OCI-LY7 (cell line): ENCODE data around the gene HTR5A. TPM values are rescaled to one million over a fixed set of nuclear protein-coding genes. Genes with fewer than 3 reads are reported as not detected.

Experiments used
- BruUV-seq: library from RNA; stranded (reverse); fragments of 400-500 nt; replicated peaks from 2 replicates; lab custom pipeline; 2021; lab: Mats Ljungman, UMichigan
- CTCF ChIA-PET: fragments of 300-600 bp; sonication (Branson Sonifier 250); formaldehyde crosslinking; loops from one replicate; lab custom pipeline; 2022; ENCODE audit warnings: antibody characterized with exemption; ENCODE audit not compliant: unreplicated experiment; lab: Charles Lee
- POLR2A ChIA-PET: fragments of 300-600 bp; sonication (Branson Sonifier 250); formaldehyde crosslinking; loops from one replicate; lab custom pipeline; 2022; ENCODE audit warnings: antibody characterized with exemption; lab: Charles Lee
- DNase-seq: peaks from one replicate; pipeline ENCODE4 v3.0.0-alpha.2; 2015; ENCODE audit warnings: low spot score
- H2AFZ ChIP-seq: fragments of 200-600 bp; sonication (generic), shearing (Covaris generic); 2 replicates; pipeline ENCODE4 v1.6.1; 2014; ENCODE audit warnings: mild to moderate bottlenecking, antibody characterized with exemption, low read length, moderate library complexity
- H3K27ac ChIP-seq: fragments of 200-600 bp; sonication (generic); 2 replicates; pipeline ENCODE4 v1.5.1; 2014; ENCODE audit warnings: mixed run types, low read depth, mild to moderate bottlenecking, moderate library complexity, low read length, inconsistent platforms; ENCODE audit not compliant: poor library complexity, severe bottlenecking
- H3K36me3 ChIP-seq: fragments of 200-600 bp; sonication (generic); 2 replicates; pipeline ENCODE4 v1.6.1; 2014; ENCODE audit warnings: mild to moderate bottlenecking, antibody characterized with exemption, low read length, moderate library complexity, mixed read lengths; ENCODE audit not compliant: insufficient read depth
- H3K4me1 ChIP-seq: fragments of 200-600 bp; sonication (generic); 2 replicates; pipeline ENCODE4 v1.5.1; 2014; ENCODE audit warnings: mild to moderate bottlenecking, low read length; ENCODE audit not compliant: insufficient read depth, poor library complexity, severe bottlenecking
- H3K4me2 ChIP-seq: fragments of 200-600 bp; sonication (generic); 2 replicates; pipeline ENCODE4 v1.6.1; 2014; ENCODE audit warnings: mild to moderate bottlenecking, low read length
- H3K4me3 ChIP-seq: fragments of 200-600 bp; sonication (generic); 2 replicates; pipeline ENCODE4 v1.5.1; 2014; ENCODE audit warnings: mild to moderate bottlenecking, low read depth, low read length; ENCODE audit not compliant: poor library complexity, severe bottlenecking
- H3K79me2 ChIP-seq: fragments of 200-600 bp; sonication (generic); 2 replicates; pipeline ENCODE4 v1.6.1; 2016; ENCODE audit warnings: low read depth, mild to moderate bottlenecking, low read length, moderate library complexity, mixed read lengths; ENCODE audit not compliant: insufficient read depth
- H3K9me2 ChIP-seq: fragments of 200-600 bp; sonication (generic); 2 replicates; pipeline ENCODE4 v1.6.1; 2016; ENCODE audit warnings: mild to moderate bottlenecking, low read length, mixed read lengths; ENCODE audit not compliant: insufficient read depth
- H3K9me3 ChIP-seq: fragments of 200-600 bp; sonication (generic); 2 replicates; pipeline ENCODE4 v1.6.1; 2014; ENCODE audit warnings: mild to moderate bottlenecking, mixed run types, low read length, mixed read lengths
- H4K20me1 ChIP-seq: fragments of 200-600 bp; sonication (generic); 2 replicates; pipeline ENCODE4 v1.6.1; 2014; ENCODE audit warnings: mild to moderate bottlenecking, antibody characterized with exemption, low read length, moderate library complexity, mixed read lengths; ENCODE audit not compliant: insufficient read depth
- CTCF ChIP-seq: fragments of 200-600 bp; sonication (generic); conservative IDR thresholded peaks from 2 replicates; pipeline ENCODE4 v1.5.1; 2014; ENCODE audit warnings: mild to moderate bottlenecking, antibody characterized with exemption, low read length, moderate library complexity, mixed read lengths
- EZH2phosphoT487 ChIP-seq: fragments of 200-600 bp; sonication (generic); IDR thresholded peaks from 2 replicates; pipeline ENCODE4 v1.6.1; 2018; ENCODE audit warnings: low read depth, borderline replicate concordance, mild to moderate bottlenecking, mixed run types, antibody characterized with exemption, low read length, moderate library complexity, mixed read lengths
- intact Hi-C: fragments of 100-400 bp; cut with micrococcal nuclease; formaldehyde crosslinking; loops from one replicate; pipeline ENCODE4 v1.10.0; 2022; ENCODE audit not compliant: unreplicated experiment
- total RNA-seq, 2 experiments: library from RNA; depleted of rRNA in 1 of 2; stranded (reverse); fragments of >200 nt in 1 of 2; shearing (Covaris generic) in 1 of 2; gene quantifications; 2 replicates each; pipeline ENCODE4 v1.2.3, GENCODE V29; 2014 to 2022

The HTR5A gene
- total RNA-seq, 2 experiments from 2014 or later: not detected

- no peak for TF ChIP-seq CTCF
- Histone ChIP-seq H3K79me2 (no peaks in the 10 kb centered on the region), H4K20me1 (no peaks in the 10 kb centered on the region), H3K27ac (no peak overlapping the region), H3K9me2 (no peaks in the 10 kb centered on the region), H3K4me2 (no peak overlapping the region), H3K4me1 (no peaks in the 10 kb centered on the region), H3K36me3 (no peaks in the 10 kb centered on the region), H2AFZ (no peak overlapping the region), H3K9me3 (no peaks in the 10 kb centered on the region), H3K4me3 (no peak overlapping the region)
- ChIA-PET CTCF (no interaction called here), POLR2A (interaction anchor here (0.8 kb wide), 1 partner anchor 9 kb away, joined by 5 read pairs; no protein-coding TSS in a partner anchor)
- DNase-seq: no peak
- BruUV-seq: no TSS peak
- intact Hi-C loops: no loop called here
Observed at GRCh38 chr7:155064186-155064585, 5.9 kb upstream of the HTR5A start.

- intact Hi-C loops: no loop called here
- H3K4me2 ChIP-seq: no peak overlapping the region
- no TSS peak for BruUV-seq
- no peak overlapping the region for H3K27ac ChIP-seq
- no peaks in the 10 kb centered on the region for H3K36me3 ChIP-seq
- POLR2A ChIA-PET: no interaction called here
- H3K4me1 ChIP-seq: no peaks in the 10 kb centered on the region
- no peak for DNase-seq
- no peaks in the 10 kb centered on the region for H3K79me2 ChIP-seq
- TF ChIP-seq CTCF: no peak
- TF ChIP-seq EZH2phosphoT487: no peak
- no peak overlapping the region for H2AFZ ChIP-seq
- H3K4me3 ChIP-seq: no peak overlapping the region
- no peaks in the 10 kb centered on the region for H3K9me2 ChIP-seq
- H4K20me1 ChIP-seq: no peaks in the 10 kb centered on the region
- CTCF ChIA-PET: no interaction called here
- H3K9me3 ChIP-seq: no peaks in the 10 kb centered on the region
Observed at GRCh38 chr7:155066417-155066950, 3.6 kb upstream of the HTR5A start.

- Histone ChIP-seq H3K4me3 (no peak overlapping the region), H2AFZ (no peak overlapping the region), H3K27ac (no peak overlapping the region), H3K79me2 (no peaks in the 10 kb centered on the region), H3K9me2 (no peaks in the 10 kb centered on the region), H3K9me3 (no peaks in the 10 kb centered on the region), H3K36me3 (no peaks in the 10 kb centered on the region), H3K4me1 (no peaks in the 10 kb centered on the region), H3K4me2 (no peak overlapping the region), H4K20me1 (no peaks in the 10 kb centered on the region)
- ChIA-PET POLR2A (no interaction called here), CTCF (no interaction called here)
- TF ChIP-seq CTCF: no peak
- no peak for TF ChIP-seq EZH2phosphoT487
- BruUV-seq: no TSS peak
- DNase-seq: no peak
- intact Hi-C loops: no loop called here
Observed at GRCh38 chr7:155071121-155071651, 1.1 kb downstream of the HTR5A start.
